ENCODE data around the gene CCR7.

CCR7 gene, protein sequence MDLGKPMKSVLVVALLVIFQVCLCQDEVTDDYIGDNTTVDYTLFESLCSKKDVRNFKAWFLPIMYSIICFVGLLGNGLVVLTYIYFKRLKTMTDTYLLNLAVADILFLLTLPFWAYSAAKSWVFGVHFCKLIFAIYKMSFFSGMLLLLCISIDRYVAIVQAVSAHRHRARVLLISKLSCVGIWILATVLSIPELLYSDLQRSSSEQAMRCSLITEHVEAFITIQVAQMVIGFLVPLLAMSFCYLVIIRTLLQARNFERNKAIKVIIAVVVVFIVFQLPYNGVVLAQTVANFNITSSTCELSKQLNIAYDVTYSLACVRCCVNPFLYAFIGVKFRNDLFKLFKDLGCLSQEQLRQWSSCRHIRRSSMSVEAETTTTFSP

DNA sequence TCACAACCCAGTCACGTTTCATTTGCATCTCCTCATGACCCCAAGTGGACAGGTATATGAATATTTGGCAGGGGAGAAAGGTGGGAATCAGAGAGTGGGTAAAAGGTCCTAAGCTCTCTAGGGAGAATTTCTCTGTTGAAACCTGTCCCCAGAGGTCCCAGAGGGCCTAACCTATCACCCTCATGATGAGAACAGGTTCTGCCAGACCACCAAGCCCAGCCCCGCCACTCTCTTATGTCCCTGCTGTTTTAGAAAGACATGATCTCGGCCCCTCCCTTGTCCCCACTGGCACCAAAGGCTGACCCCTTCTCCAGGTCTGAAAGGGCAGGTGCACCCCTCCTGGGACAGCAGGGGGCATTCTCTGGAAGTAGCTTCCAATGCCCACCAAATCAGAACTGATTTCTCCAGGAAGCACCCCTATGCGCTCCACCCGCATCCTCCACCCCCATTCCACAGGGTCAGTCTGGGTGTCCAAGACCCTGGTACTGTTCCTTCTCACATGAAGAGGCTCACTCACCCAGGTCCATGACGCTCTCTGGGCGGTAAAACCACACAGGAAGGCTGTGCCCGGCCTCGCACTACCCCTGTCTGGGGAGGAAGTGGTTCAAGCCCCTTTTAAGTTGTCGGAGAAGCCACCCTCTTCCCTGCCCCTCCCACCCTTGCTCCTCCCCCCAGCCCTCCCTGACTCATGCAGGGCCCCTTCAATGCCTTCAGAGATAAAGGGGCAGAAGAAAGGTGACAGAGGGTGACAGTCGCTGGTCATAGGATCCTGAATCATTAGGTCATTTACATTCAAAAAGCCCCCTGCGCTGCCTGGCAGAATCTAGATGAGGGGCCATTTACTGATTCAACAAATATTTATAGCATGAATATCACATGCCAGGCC lies at the start of gene CCR7:
Gene CCR7 (minus strand): TSS at position 590 of the 886 bp plus-strand sequence. CDS start 63 bp downstream, at position 527.
- DNase-seq (ENCODE audit: low read depth in 1 of 2, low spot score in 1 of 2): peak; percentile 76 to 84

DNA sequence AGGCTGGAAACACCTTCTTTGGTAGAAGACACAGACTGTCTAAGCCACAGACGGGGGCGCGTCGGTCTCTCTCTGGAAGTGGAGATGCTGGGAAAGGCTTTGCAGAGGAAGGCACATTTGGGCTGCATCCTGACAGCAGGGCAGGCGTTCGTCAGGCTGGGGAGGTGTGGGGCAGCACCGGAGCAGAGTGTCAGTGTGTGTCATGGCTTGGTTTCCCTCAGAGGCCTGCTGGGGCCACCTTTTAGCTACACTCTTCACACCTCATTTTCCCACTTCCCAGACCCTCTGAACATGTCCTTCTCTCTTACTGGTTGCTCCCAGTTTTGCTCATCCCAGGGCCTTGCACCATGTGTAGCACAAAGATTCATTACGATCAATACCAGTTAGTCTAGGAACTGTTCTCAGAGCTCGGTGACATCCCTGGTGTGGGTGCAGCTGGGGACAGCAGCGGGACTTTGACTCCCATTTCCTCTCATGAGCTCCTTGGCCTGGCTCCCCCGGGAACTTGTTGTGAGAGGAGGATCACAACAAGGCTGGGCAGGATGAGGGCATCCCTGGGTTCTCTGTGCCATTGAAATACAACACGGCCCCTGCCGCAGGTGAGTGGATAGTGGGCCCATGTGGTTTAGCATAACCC lies 49.3 kb upstream of the CCR7 start:
- DNase-seq (ENCODE audit: low read depth in 1 of 2, low spot score in 1 of 2): no peak

DNA sequence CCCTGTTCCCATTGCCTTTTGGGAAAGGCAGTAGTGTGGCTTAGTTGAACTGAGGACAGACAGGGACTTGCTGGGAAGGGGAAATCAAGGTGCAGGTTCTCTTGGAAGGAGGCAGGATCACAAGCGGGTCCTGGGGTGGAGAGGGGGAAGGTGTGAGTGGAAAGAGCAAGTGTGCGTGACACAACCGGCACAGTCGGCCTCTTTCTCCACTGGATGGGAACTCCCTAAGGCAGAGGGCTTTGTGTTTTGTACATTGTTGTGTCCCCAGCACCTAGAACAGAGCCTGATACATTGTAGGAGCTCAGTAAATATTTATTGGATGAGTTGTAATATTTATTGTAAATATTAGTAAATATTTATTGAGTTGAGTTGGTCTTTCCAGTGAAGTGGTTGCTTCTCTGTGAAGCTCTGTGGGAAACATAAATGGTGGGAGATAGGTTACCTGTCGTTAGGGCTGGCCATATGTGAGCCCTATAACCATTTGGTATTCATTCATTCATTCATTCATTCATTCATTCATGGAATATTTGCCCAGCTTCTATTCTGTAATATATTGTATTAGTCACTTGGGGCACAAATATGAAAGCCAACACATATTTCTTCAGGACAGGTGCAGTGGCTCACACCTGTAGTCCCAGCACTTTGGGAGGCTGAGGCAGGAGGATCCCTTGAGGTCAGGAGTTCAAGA lies 48.3 kb upstream of the CCR7 start:
- DNase-seq (ENCODE audit: low read depth in 1 of 2, low spot score in 1 of 2): no peak

DNA sequence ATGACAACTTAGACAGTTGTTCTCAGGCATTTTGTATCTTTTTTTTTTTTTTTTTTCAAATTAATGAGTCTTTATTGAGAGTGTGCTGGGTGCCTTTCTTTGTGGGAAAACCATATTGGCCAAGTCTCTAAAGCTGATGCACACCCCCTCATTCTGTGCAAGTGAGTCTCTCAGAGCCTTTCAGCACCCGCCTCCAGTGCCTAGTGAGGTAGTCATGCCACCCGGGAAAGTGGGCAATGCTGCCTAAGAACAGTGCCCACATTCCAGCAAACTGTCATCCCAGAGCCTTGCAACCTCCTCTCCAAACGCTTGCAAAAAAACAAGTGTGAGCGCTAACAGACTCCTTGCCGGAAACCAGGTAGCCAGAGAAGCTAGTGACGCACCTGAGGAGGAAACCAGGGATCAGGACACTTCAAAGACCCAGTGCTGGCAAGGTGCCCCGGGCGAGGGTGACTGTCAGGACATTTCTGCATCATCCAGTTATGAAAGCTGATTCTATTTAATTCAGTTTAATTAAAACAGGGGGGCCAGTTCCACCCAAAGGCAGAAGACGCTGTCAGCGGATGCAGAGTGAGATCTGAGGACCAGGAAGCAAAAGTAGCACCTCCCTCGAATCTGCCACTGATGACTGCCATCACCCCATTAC lies 47.5 kb upstream of the CCR7 start:
- DNase-seq (ENCODE audit: low read depth in 1 of 2, low spot score in 1 of 2): peak; percentile 59 to 65

DNA sequence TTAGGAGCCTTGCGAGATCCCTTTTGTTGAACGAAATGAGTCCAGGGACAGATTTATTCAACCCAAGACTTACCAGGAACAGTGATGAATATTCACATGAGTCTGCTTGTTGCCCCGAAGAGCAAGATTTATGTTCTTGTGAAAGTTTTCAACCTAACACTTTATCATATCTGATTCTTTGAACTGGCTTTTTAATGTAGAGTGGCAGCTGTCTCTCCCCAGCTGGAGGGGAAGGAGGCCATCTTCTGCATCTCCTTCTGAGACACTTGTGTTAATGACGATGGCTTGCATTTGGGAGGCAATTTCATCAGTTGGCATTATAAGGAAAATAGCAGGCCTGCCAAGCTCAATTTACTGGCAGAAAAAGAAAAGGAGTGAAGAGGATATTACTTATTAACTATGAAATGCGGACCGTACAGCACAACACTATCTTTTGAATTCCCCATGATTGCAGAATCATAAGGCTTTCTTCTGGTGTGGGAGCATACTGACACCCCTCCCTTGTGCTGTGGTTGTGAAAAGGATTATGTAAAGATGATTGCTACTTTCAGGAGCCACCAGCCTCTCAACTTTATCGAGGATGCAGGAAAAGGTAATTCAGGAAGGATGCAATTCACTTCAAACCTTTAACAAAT lies 46.7 kb upstream of the CCR7 start:
- no peak for DNase-seq (ENCODE audit: low read depth in 1 of 2, low spot score in 1 of 2)

DNA sequence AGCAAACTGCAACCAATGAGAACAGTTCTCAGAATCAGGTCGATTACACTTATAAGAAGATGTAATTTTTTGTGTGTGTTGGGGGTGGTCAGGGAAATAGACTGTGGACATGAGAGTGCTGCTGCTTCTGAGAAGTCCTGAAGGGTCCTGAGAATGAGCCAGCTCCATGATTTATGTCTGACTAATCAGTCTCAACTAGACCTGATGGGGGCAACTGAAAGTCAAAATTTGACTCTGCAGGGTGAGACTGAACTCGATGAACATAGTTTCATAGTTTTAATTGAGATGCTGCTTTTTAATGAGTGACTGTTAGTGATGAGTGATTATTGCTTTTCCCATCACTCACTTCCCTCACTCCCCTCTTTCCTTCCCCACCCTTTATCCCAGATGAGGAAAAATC lies 45.1 kb upstream of the CCR7 start:
- DNase-seq (ENCODE audit: low read depth in 1 of 2, low spot score in 1 of 2): no peak

DNA sequence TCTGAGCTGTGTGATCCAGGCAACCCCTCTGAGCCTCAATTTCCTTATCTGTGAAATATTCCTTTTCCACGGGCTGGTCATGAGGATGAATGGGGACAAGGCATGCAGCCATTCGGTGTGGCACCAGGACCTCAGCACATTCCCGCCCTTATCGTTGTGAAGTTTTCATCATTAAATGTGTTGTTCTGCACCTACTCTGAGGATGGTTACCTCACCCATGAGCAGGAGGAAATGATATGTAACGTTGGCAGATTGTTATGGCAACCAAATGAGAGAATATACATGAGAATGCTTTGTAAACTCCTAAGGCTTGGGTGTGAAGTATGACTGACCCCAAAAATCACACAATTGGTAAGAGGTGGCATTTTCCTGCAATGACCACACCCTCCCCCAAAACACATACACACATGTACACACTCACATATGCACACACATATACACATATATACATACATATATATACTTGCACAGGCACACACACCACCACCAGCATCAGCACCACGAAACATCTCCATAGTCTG lies 42.8 kb upstream of the CCR7 start:
- DNase-seq (ENCODE audit: low read depth in 1 of 2, low spot score in 1 of 2): no peak

DNA sequence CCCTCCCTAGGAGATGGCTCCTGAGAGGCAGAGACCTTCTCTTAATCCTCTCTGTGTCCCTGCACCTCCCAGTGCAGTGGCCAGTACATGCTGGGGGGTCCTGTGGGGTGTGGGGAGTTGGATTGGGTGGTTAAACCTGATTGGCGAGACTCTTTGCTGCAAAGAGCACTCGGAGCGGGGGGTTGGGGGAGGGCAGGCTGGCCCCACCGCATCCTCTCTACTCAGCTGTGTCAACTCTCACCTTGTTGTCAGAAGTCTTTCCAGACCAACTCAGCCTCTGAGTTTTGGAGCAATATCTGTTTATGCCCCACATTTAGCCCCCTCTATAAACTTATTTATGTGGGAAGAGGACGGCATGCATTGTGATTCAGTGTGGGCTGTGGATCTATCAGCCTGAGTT lies 42.4 kb upstream of the CCR7 start:
- no peak for DNase-seq (ENCODE audit: low read depth in 1 of 2, low spot score in 1 of 2)

DNA sequence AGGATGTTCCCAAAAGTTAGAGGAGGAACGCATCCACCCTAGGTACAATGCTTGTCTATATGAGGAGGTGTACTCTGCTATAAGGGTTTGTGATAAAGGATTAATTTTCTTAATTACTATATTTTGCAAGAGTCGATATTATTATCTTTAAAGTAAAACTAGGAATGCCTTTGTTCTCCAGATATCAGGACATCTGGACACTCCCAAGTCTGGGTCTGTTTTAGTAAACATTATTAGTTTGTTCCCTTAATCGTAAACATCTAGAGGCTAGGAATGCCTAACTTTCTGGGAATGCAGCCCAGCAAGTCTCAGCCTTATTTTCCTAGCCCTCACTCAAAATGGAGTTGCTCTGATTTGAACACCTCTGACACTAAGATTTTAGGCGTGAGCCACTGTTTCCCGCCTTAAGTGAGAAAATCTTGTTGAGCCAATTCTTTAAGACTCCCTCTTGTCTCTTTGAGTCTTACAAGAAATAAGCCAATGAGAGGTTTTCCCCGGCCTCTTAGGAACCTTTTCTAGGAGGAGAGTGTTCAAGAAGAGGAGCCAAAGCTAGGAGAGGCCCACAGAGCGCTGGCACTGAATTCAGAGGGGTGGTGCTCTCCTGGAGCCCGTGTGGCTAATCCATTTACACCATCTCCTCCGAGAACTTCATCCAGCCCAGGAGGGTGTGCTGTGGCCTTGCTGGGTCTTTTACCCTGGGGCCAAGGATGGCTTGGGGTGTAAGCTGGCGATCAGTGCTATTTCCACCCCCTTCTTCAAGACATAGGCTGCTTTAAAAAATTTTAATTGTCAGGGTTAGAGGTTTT lies 41.5 kb upstream of the CCR7 start:
- no peak for DNase-seq (ENCODE audit: low read depth in 1 of 2, low spot score in 1 of 2)

DNA sequence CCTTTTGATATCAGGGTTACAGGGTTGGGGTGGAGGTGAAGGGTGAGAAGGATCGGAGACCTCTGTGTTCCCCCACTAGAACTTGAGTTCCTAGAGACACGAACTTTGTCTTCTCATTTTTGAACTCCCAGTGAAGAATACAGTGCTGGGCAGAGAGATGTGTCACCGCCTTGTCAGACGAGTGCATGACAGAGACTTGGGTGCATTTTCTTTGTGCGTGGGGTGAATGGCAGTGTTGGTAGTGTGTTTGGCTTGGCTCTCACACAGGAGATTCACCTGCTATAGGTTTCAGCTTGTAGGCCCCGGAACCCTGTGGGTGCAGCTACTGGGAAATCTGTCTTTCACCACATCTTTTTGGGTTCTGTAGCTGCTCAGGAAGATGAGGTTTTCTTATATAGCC lies 40.0 kb upstream of the CCR7 start:
- peak in 1 of 2 donors; percentile 61 for DNase-seq (ENCODE audit: low read depth in 1 of 2, low spot score in 1 of 2)

DNA sequence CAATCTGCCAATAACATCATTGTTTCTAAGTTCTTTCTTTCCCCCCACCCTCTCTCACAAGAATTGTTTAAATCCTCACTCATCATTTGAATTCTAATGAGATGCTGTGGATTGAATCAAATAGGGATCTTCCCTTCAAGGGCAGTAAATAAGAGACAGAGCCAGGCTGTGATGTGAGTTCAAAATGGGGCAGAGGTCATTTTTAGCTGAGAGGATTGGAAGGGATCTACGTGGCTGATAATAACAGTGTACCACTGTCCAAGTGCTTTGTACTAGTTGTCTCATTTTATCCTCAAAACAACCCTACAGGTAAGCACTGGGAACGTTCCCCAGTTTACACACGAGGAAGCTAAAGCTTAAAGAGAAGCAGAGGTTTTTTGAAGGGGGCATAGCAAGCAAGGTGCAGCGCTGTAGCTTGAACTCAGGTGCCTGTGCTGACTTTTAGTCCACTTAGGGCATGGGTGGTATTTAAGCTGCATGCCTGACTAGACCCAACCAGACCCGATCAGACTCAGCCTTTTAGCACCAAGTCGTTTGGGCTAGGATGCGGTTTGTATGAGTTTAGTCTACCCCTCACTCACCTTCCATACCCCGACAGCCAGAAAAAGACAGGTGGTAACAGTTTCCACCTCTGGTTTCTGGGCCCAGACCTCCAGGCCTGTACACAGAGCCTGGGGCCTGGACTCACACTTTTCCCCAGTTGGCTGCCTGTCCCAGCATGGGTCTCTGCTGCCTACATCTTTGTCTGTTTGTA lies 39.2 kb upstream of the CCR7 start:
- DNase-seq (ENCODE audit: low read depth in 1 of 2, low spot score in 1 of 2): no peak

DNA sequence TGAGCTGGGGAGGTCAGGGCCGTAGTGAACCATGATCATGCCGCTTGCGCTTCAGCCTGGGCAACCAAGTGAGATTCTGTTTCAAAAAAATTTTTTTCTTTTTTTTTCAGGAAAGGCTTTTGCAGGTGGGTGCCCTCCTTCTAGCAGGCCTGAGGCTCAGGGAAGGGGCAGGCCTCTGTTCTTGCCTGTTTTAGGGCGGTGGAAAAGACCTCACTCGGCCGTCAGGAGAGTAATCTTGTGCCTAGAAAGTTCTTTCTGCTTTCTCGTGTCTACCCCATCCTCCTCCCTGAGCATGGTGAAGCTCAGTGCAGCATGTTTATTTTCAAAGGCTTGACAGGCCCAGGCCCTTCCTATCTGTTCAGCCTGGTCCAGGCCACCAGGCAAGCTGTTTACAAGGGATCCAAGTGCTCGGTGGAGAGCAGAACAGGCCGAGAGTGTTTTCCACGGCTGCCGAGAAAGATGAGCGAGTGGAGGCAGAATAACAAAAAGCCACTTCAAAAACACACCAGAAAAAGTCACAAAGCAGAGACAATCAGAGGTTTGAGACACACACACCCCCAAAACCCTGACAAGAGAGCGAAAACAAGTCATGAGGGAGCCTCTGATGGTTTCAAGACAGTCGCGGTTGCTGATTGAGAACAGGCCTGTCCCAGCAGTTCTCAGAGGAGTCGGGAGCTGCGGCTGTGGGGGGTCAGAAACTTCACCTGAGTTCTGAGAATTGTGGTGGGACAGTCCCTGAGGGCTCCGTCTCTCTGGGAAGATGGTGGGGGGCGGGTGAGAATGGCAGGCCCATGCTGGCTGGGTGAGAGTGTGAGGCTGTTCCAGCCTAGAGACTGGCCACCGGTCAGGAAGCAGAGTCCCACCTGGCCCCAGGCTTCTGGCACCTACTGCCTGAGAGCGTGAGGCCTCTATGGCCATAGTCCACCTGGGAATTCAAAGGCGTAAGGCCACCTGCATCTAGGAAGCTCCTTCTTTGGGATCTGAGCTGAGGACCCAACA lies 37.5 kb upstream of the CCR7 start:
- peak in 1 of 2 donors; percentile 63 for DNase-seq (ENCODE audit: low read depth in 1 of 2, low spot score in 1 of 2)

DNA sequence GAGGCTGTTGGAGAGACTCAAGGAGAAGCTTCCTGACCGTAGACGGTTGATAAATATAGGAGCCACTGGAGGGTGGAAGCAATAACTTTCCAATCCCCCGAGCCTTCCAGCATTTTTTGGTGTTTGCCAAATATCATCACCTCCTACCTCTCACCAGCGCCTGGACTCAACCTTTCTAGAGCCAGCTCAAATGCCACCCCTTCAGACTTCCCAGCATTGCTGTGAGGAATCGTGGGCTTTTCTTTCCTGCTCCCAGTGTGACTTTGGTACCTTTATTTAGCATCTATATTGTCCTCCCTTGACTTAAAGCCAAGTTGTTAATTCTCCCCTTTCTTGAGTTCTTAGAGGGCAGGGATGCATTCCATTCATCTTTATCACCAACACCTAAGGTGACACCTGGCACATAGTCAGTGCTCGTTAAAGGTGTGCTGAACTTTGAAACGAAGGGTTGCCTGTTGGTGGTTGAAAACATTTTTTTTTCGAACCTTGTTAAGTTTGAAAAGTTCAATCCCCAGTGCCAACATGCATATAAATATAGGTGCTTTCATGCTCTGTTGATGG lies 35.3 kb upstream of the CCR7 start:
- DNase-seq (ENCODE audit: low read depth in 1 of 2, low spot score in 1 of 2): no peak

DNA sequence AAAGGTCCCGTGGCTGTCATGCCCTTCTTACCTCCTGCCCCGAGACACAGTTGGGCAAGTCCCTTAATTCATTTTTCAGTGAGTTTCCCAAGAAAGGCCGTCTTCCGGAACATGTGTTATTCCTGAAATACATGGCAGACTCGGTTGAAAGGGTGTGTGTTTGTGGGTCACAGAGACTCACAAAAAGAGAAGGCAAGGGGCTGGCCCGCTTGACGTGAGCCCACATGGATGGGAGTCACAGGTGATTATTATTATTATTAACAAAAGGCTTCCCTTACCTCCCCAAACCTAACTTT lies 34.1 kb upstream of the CCR7 start:
- no peak for DNase-seq (ENCODE audit: low read depth in 1 of 2, low spot score in 1 of 2)

DNA sequence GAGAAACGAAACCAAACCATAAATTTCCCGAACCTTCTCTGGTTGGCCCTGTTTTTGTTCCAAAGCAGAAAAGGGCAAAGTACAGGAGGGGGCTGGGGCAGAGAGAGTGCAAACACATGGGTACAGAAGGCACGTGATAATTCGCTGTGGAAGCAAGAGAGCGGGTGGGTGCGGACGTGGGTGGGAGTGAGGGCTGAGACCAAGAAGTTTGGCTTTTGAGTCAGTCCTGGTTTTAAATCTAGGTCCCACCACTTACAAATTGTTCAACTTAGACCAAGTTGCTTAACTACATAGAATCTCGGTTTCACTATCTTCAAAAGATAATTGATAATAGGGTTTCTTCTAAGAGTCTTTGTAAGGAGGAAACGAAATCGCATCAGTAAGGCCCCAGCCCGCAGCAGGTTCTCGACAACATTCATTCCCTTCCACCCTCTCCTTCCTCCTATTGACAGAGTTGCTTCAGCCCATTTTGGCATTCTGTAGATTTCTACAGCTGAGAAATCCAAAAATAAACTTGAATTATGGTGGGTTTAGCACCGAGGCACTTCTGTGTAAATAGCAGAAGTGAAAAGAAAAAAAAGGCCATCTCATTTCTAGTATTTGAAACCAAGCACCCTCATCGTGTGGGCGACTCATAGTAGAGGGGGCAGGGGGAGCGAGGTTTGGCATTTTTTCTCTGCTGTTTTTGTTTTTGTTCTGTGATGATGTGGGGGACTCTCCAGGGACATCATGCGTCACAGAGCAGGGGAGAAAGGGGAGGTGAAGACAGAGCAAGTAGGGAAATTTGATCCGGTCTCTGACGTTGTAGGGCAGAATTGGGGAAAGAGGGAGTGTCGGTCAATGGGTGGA lies 33.6 kb upstream of the CCR7 start:
- DNase-seq (ENCODE audit: low read depth in 1 of 2, low spot score in 1 of 2): peak in 1 of 2 donors; percentile 69

DNA sequence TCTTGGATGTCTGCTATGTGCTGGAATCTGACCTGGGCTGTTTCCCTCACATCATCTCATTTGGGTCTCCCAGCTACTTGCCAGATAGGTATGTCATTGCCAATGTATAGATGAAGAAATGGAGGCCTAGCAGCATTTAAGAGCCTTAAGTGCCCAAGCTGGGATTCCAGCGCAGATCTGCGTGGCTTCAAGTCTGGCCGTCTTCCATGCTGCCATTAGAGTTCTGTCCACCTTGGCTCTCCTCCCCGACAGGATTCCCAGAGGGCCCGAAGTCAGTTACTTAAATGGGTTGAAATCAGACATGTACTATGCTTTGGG lies 33.0 kb upstream of the CCR7 start:
- DNase-seq (ENCODE audit: low read depth in 1 of 2, low spot score in 1 of 2): no peak

All from activated T-helper 1 cell treated with anti-CD3 and anti-CD28 coated beads, Interleukin-2, amount 50 U/mL, for 16 hours (primary cell).